GM10266 (cell line): ENCODE measurements around the gene KBTBD7.

Experiments used
- DNase-seq: peaks from one replicate; pipeline ENCODE4 v3.0.0; 2012; ENCODE audit errors: extremely low spot score
- TF ChIP-seq, protein P1 (sequence below): IDR thresholded peaks from 2 replicates; pipeline ENCODE4 v1.5.1; 2012; ENCODE audit warnings: mild to moderate bottlenecking, low read depth; ENCODE audit not compliant: control insufficient read depth, insufficient read depth; ENCODE audit errors: missing control alignments

The KBTBD7 gene, protein sequence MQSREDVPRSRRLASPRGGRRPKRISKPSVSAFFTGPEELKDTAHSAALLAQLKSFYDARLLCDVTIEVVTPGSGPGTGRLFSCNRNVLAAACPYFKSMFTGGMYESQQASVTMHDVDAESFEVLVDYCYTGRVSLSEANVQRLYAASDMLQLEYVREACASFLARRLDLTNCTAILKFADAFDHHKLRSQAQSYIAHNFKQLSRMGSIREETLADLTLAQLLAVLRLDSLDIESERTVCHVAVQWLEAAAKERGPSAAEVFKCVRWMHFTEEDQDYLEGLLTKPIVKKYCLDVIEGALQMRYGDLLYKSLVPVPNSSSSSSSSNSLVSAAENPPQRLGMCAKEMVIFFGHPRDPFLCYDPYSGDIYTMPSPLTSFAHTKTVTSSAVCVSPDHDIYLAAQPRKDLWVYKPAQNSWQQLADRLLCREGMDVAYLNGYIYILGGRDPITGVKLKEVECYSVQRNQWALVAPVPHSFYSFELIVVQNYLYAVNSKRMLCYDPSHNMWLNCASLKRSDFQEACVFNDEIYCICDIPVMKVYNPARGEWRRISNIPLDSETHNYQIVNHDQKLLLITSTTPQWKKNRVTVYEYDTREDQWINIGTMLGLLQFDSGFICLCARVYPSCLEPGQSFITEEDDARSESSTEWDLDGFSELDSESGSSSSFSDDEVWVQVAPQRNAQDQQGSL

DNA sequence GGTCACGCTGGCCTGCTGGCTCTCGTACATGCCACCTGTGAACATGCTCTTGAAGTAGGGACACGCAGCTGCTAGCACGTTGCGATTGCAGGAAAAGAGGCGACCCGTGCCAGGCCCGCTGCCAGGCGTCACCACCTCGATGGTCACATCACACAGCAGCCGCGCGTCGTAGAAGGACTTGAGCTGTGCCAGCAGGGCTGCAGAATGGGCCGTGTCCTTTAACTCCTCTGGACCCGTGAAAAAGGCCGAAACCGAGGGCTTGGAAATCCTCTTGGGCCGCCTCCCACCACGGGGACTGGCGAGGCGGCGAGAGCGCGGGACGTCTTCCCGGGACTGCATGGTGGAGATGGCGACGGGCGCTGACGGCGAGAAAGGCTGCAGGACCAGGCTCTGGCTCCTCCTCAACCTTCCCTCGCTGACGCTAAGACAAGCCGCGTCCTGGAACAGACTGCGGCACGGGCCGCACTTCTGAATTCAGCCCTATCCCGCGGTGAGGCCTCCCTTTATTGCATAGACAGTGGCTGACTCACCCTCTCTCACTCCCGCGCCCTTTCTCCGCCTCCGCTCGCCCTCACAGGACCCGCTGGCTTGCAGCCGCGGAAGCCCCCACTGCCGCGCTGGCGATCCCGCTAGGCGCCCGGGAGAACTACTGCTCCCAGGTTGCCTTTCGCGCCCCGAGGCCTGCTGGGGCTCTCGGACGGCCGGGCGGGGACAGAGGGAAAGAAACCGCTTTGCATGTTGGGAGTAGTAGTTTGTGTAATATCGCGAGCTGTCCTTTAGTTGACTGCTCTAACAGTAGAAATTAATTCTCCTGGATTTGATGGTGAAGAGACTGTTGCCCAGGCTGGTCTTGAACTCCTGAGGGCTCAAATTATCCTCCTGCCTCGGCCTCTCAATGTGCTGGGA, at the start of gene KBTBD7:
Gene KBTBD7, minus strand, starts transcription at position 651 of the 906 bp plus-strand sequence. Its CDS starts 312 bp downstream, at position 339.
- DNase-seq: peak; percentile 82
- TF ChIP-seq, protein P1, sequence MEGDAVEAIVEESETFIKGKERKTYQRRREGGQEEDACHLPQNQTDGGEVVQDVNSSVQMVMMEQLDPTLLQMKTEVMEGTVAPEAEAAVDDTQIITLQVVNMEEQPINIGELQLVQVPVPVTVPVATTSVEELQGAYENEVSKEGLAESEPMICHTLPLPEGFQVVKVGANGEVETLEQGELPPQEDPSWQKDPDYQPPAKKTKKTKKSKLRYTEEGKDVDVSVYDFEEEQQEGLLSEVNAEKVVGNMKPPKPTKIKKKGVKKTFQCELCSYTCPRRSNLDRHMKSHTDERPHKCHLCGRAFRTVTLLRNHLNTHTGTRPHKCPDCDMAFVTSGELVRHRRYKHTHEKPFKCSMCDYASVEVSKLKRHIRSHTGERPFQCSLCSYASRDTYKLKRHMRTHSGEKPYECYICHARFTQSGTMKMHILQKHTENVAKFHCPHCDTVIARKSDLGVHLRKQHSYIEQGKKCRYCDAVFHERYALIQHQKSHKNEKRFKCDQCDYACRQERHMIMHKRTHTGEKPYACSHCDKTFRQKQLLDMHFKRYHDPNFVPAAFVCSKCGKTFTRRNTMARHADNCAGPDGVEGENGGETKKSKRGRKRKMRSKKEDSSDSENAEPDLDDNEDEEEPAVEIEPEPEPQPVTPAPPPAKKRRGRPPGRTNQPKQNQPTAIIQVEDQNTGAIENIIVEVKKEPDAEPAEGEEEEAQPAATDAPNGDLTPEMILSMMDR: no peak

DNA sequence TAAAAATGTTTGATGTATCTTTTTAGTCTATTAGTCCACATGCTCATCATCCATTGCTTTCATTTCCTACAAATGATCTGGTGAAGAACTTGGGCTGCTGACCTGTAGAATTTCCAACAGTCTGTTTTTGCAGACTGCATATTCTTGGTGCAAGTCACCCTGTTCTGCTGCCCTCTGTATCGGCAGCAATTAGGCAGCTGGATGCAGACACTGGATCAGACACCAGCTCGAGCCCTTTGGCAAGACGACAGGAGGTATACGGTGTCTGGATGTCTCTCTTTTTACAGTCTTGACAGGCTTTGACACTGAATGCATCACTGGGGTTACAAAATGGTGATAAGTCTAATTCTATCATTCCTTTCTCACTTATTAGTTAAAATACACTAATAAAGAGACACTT, 47.3 kb upstream of the KBTBD7 start:
- TF ChIP-seq, protein P1: no peak
- DNase-seq: no peak

DNA sequence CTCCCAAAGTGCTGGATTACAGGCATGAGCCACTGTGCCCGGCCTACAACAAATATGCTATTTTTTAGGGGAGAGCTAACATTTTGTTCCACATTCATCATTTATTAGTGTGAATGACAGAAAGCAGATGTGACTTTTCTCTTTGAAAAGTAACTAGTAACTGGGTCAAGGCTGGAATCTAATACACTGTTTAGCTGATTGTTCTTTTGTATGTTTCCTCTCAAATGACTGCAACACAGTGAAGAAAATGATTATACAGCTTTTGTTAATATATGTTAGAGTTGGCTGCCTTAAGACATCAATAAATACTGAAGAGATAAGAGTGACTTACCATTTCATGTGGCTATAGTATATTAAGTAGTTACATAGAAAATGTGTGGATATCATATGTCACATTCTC, 42.0 kb upstream of the KBTBD7 start:
- TF ChIP-seq, protein P1: no peak
- no peak for DNase-seq

DNA sequence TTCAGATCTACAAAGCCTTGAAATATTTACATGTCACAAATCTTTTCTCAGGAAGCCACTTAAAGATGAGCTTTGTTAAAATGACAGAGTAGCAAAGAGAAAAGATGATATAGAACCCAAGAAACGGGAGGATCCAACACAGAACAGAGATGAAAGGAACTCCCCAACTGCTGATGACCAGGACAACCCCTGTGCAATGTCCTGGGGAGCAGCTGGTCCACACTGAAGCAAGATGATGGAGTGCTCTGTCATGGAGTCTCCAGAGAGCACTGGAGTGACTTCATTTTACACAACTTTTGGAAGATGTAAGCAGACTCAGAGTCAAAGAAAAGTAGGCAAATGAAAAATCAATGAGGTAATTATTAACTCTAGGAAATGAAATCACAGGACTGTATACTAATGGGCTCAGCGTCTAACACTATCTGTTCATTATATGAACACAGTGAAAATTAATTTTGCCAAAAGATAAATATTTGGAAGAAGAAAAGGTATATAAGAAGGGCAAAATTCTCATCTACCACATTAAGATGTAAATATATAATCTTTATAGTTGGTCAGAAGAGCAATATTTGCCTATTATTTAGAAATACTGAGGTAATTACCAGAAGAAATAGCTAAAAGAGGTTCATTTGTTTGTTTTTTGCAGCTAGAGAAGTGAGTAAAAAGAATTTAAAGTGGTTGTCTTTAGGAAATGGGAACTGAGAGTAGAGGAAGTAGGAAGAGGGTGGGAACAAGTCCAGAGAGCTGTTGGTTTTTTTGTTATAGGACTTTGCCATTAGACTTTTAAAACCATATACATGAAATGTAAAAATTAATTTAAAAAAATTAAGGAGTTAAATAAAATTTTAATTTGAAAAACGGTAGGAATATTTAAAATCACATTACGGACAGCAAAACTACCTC, 38.5 kb upstream of the KBTBD7 start:
- TF ChIP-seq, protein P1: no peak
- DNase-seq: no peak

DNA sequence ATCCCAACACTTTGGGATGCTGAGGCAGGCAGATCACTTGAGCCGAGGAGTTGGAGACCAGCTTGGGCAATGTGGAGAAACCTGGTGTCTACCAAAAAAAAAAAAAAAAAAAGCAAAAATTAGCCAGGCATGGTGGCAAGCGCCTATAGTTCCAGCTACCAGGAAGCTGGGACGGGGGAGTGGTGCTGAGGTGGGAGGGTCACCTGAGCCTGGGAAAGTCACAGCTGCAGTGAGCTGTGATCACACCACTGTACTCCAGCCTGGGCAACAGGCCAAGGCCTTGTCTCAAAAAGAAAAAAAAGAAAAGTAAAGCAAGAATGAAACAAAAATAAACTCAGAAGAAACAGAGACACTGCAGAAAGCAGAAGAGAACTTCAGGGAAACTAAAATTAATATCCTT, 37.4 kb upstream of the KBTBD7 start:
- TF ChIP-seq, protein P1: no peak
- no peak for DNase-seq

DNA sequence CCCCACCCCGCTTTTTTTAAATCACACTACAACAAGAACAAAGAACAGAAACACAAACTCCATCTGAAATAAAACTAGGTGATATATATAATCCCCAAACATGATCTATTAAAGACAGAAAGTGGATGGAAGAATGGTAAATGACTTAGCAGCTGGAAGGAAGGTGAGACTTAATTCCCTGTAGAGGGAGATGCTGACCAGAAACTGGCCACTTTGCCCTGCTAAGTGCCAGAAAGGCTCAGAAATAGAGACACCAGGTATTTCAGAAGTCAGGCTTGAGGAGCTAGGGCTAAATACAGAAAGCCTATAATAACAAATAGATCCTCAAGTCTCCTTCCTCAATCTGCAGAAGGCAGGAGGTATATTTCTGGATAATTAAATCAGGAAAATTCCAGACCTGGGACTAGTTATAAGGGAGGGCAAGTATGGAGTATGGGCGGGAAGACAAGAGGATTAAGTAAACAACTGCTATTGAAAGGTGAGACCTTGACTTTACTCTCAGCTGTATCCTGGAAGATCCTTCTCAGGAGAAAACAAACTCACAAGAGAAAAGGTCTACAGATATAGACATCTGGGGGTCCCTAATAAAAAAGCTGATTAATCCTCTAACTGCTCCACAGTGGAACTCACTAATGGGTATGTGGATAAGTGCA, 36.8 kb upstream of the KBTBD7 start:
- no peak for DNase-seq
- TF ChIP-seq, protein P1: no peak
